GM12878 (cell line): ENCODE data around the gene BTNL9. TPM values are rescaled to one million over a fixed set of nuclear protein-coding genes. Genes with fewer than 3 reads are reported as not detected.
"Not testable (repeated sequence)": the region's sequence is repeated elsewhere in the genome, so short reads cannot be mapped to it uniquely, and the experiment has no call there.

ENCODE experiments used
- ATAC-seq: fragments of 200-7000 bp; cut with Tn5 transposase; 3 replicates; pipeline ENCODE4 v1.9.1; 2020; ENCODE audit warnings: mild to moderate bottlenecking, moderate library complexity
- BruUV-seq: library from RNA; stranded (reverse); fragments of 400-500 nt; replicated peaks from 2 replicates; lab custom pipeline; 2021; lab: Mats Ljungman, UMichigan
- CTCF ChIA-PET: fragments of 300-600 bp; sonication (Branson Sonifier 250); formaldehyde crosslinking; extraction: SDS; loops from one replicate; lab custom pipeline; 2021; ENCODE audit warnings: inconsistent platforms; lab: Yijun Ruan, JAX
- POLR2A ChIA-PET: fragments of 350-600 bp; formaldehyde crosslinking; extraction: SDS; loops from one replicate; lab custom pipeline; 2021; ENCODE audit warnings: inconsistent platforms; lab: Charles Lee
- RAD21 ChIA-PET: fragments of 300-600 bp; sonication (Branson Sonifier 250); formaldehyde crosslinking; loops from one replicate; lab custom pipeline; 2023; ENCODE audit warnings: antibody characterized with exemption; ENCODE audit not compliant: unreplicated experiment; lab: Charles Lee
- SMC1A ChIA-PET: fragments of 300-600 bp; sonication (Branson Sonifier 250); formaldehyde crosslinking; loops from one replicate; lab custom pipeline; 2023; ENCODE audit not compliant: unreplicated experiment, uncharacterized antibody; lab: Charles Lee
- DNase-seq: peaks from one replicate; pipeline ENCODE4 v3.0.0-alpha.2; 2011; ENCODE audit warnings: low read depth, low spot score
- FAIRE-seq: peaks from 3 replicates; lab custom pipeline; 2011; peaks lifted over from hg19 to GRCh38; lab: Jason Lieb, UNC
- H2AFZ ChIP-seq: 2 replicates; pipeline ENCODE4 v1.6.0; 2011; ENCODE audit warnings: low read depth, low read length, control low read depth; ENCODE audit not compliant: control insufficient read depth
- H3K27ac ChIP-seq: 2 replicates; pipeline ENCODE4 v1.5.1; 2011; ENCODE audit warnings: control low read depth; ENCODE audit not compliant: control insufficient read depth, insufficient read depth
- H3K27me3 ChIP-seq, 2 experiments: replicated peaks in 1 of 2; 2 replicates each; pipeline versions ENCODE4 v1.6.0 to v1.6.1; 2011; ENCODE audit warnings: low read length in 1 of 2; ENCODE audit not compliant: control insufficient read depth in 2 of 2, insufficient read depth in 2 of 2
- H3K36me3 ChIP-seq, 2 experiments: 2 replicates each; pipeline ENCODE4 v1.5.1; 2011; ENCODE audit warnings: low read length in 1 of 2; ENCODE audit not compliant: control insufficient read depth in 2 of 2, insufficient read depth in 2 of 2
- H3K4me1 ChIP-seq: 2 replicates; pipeline ENCODE4 v1.6.1; 2011; ENCODE audit warnings: mild to moderate bottlenecking, low read length, moderate library complexity, mixed read lengths; ENCODE audit not compliant: control insufficient read depth, insufficient read depth
- H3K4me2 ChIP-seq: 2 replicates; pipeline ENCODE4 v1.6.0; 2011; ENCODE audit warnings: control low read depth; ENCODE audit not compliant: control insufficient read depth, insufficient read depth
- H3K4me3 ChIP-seq: fragments of 200-600 bp; sonication (generic); 2 replicates; pipeline ENCODE4 v1.5.1; 2016
- H3K79me2 ChIP-seq: 2 replicates; pipeline ENCODE4 v1.6.0; 2011; ENCODE audit warnings: low read length; ENCODE audit not compliant: control insufficient read depth, insufficient read depth
- H3K9ac ChIP-seq: 2 replicates; pipeline ENCODE4 v1.8.0; 2011; ENCODE audit warnings: low read length, control low read depth, mixed read lengths; ENCODE audit not compliant: control insufficient read depth, insufficient read depth
- H3K9me3 ChIP-seq: replicated peaks from 3 replicates; pipeline ENCODE4 v1.5.1; 2011; ENCODE audit warnings: mild to moderate bottlenecking, low read length; ENCODE audit not compliant: control insufficient read depth, insufficient read depth
- H4K20me1 ChIP-seq: 2 replicates; pipeline ENCODE4 v1.6.0; 2011; ENCODE audit not compliant: control insufficient read depth, insufficient read depth
- MEF2B ChIP-seq: fragments of 450-650 bp; IDR thresholded peaks from 2 replicates; pipeline ENCODE4 v1.6.1; 2018; ENCODE audit warnings: mild to moderate bottlenecking, moderate library complexity; ENCODE audit not compliant: partially characterized antibody, poor library complexity, severe bottlenecking
- WGBS: methylation state at CpG from one replicate; pipeline ENCODE4 v1.1.6; 2016; ENCODE audit warnings: low lambda C conversion rate; ENCODE audit not compliant: insufficient replicate concordance, insufficient coverage; ENCODE audit errors: missing lambda C conversion rate; 5-methylcytosine and 5-hydroxymethylcytosine counted together
- in situ Hi-C: fragments of 300-500 bp; cut with MboI; formaldehyde crosslinking; loops from 9 replicates; pipeline ENCODE4 v1.14.3; 2018; ENCODE audit warnings: mixed read lengths
- intact Hi-C: fragments of 100-400 bp; cut with micrococcal nuclease; formaldehyde crosslinking; loops from one replicate; pipeline ENCODE4 v1.14.2; 2022; ENCODE audit not compliant: unreplicated experiment
- polyA plus RNA-seq, 11 experiments: library from polyadenylated mRNA; depleted of rRNA in 4 of 11; unstranded in 6 of 11; stranded (reverse) in 5 of 11; fragments of >200 nt; fragmentation: Nextera tagmentation in 4 of 11; fragmentation: Illumina TruSeq in 1 of 11; extraction: Ambion mirVana in 4 of 11; extraction: Trizol in 1 of 11; gene quantifications; 1 replicate in 1 of 11; 2 replicates in 10 of 11; pipeline versions ENCODE4 v1.2.1 to v1.2.3, GENCODE V29; 2011 to 2016; ENCODE audit warnings: inconsistent platforms in 2 of 11, missing spikeins in 2 of 11, low read depth in 1 of 11
- total RNA-seq, 4 experiments: library from RNA; depleted of rRNA in 3 of 4; stranded (reverse); fragments of >200 nt in 3 of 4; fragmentation: Illumina TruSeq in 1 of 4; extraction: Trizol in 1 of 4; gene quantifications; 2 replicates each; pipeline versions ENCODE4 v1.2.1 to v1.2.3, GENCODE V29; 2013 to 2021

Gene BTNL9
- total and polyA plus RNA-seq, 10 of the 15 experiments (the other 5 are each of a cell fraction or from before 2014, with no cell fraction given), result 0.01 to 16.5 (median 0.06) TPM; not detected in 5

- TF ChIP-seq MEF2B, result peak; percentile 54
- H3K27me3 ChIP-seq, DNase-seq, H3K79me2 ChIP-seq, H3K27ac ChIP-seq, H2AFZ ChIP-seq, FAIRE-seq, H3K4me1 ChIP-seq, H3K9me3 ChIP-seq, in situ Hi-C loops, ATAC-seq, CTCF ChIA-PET, H3K36me3 ChIP-seq, POLR2A ChIA-PET, H3K4me3 ChIP-seq, H3K9ac ChIP-seq, H3K4me2 ChIP-seq, SMC1A ChIA-PET, BruUV-seq, H4K20me1 ChIP-seq: not testable (repeated sequence)
- 28% methylated on average over 5 of the region's 5 CpGs for WGBS
- intact Hi-C loops, result loop anchor here (10.0 kb wide), 1 partner anchor 51 kb away; no protein-coding TSS in a partner anchor
- RAD21 ChIA-PET, result interaction anchor here (1.2 to 1.6 kb wide), 2 partner anchors 37 to 52 kb away, joined by 3 read pairs; no protein-coding TSS in a partner anchor
Observed at GRCh38 chr5:181104259-181104568, 64.1 kb downstream of the BTNL9 start.

- H3K4me2 ChIP-seq, H3K9me3 ChIP-seq, H3K9ac ChIP-seq, BruUV-seq, H3K4me1 ChIP-seq, H3K27me3 ChIP-seq, in situ Hi-C loops, H3K36me3 ChIP-seq, CTCF ChIA-PET, H4K20me1 ChIP-seq, H3K27ac ChIP-seq, H3K4me3 ChIP-seq, DNase-seq, POLR2A ChIA-PET, H2AFZ ChIP-seq, SMC1A ChIA-PET, H3K79me2 ChIP-seq: not testable (repeated sequence)
- WGBS, result 50% methylated on average over 13 of the region's 20 CpGs
- intact Hi-C loops, result loop anchor here (10.0 kb wide), 1 partner anchor 50 kb away; no protein-coding TSS in a partner anchor
- RAD21 ChIA-PET, result interaction anchor here (1.2 to 2.0 kb wide), 3 partner anchors 36 to 52 kb away, joined by 3 to 7 read pairs (median 3); no protein-coding TSS in a partner anchor
- ATAC-seq (peak; percentile 24; the same call in 2 of the 3 replicates), FAIRE-seq (peak; percentile 84)
Observed at GRCh38 chr5:181104606-181105390, 64.7 kb downstream of the BTNL9 start.
